NCI-H226 (cell line): ENCODE results near the gene CCDC196.
A peak's percentile ranks its signal among the peaks of the same experiment; 100 is the strongest.
"Not testable (repeated sequence)": the region's sequence is repeated elsewhere in the genome, so short reads cannot be mapped to it uniquely, and the experiment has no call there.

ENCODE experiments used
- DNase-seq: peaks from one replicate; pipeline ENCODE4 v3.0.0-alpha.2; 2015

Gene CCDC196

DNA sequence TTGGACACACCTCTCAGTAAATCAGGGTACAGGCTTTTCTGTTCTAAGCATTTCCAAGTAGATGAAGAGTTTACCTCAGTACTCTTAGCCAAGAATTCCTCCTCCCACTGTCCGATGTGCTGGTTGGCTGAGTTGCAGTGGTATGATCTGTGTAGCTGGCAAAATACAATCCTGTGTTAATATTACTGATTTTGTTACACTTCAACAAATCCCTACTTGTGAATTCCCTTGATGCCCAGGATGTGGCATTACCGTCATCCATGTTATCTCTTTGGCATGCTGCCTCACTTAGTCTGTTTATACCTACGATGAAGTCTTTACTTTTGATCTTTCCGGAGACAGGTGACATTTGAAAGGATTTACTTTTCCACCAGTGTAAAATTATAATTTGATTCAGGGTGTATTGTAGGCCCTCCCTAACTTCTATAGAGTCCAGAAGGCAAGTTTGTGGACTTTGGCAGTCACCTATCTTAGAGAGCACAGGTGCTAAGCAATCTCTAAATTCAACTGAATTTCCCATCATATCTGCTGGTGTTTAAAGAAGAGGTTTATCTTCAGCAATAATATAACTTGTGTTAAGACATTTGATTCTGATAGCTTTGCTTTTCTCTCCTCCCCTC lies 10.1 kb downstream of the CCDC196 start:
- peak; percentile 37 for DNase-seq

DNA sequence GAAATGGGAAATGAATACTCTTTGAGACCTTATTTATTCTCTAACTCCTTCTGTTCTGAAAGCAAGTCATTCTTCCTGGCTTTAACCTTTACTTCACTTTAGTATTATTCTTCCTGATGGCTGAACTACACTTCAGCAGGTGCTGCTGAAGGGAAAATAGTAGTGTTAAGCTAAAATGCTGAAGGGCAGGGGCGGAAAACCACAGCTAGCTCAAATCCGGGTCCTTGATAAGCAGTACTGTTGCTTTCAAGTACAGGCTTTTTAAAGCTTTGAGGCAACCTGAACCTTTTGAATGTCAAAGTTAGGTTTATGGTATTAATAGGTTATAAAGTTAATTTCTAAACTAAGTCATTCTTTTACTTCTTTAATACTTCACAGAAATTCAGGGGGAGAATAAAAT lies 10.7 kb downstream of the CCDC196 start:
- no peak for DNase-seq

DNA sequence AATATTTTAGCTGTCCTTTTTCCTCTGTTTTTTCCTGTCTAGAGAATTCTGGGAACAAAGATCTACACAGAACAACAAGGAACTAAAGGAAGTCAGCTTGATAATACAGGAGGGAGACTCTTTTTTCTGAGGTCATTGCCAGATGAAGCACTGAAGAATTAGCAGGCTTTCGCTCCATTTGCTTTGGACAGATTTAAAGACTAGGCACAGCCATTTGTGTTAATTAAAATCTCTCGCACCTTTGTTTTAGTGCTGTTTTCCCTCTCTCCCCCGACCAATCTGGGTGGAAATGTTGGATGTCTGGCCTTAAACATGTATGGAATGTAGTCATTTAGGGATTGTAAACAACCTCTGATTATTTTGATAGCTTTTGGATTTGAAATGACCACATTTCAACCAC lies 12.1 kb downstream of the CCDC196 start:
- no peak for DNase-seq

DNA sequence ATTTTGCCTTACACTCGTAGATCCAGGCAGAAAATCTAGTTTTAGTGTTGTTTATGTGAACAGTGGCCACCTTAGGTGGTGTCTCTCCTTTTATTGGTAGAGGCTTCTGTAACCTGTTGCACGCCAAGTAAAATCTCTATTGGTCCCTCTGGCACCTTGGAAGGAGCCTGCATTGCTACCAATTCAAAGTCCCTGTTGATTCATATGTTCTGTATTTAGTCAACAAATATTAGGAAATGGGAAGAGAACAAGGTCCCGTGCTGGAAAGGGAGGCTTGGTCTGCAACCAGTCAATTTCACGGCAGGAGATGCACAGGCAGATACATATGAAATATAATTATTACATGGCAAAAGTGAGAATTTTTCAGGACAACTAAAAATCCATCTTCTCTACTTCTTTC lies 15.4 kb downstream of the CCDC196 start:
- DNase-seq: no peak

DNA sequence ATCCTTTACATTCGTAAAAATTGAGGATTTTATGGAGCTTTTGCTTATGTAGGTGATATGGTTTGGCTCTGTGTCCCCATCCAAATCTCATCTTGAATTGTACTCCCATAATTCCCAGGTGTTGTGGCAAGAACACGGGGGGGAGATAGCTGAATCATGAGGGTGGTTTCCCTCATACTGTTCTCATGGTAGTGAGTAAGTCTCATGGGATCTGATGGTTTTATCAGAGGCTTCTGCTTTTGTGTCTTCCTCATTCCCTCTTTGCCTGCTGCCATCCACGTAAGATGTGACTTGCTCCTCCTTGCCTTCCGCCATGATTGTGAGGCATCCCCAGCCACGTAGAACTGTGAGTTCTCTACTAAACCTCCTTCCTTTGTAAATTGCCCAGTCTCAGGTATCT lies 16.7 kb downstream of the CCDC196 start:
- not testable (repeated sequence) for DNase-seq

DNA sequence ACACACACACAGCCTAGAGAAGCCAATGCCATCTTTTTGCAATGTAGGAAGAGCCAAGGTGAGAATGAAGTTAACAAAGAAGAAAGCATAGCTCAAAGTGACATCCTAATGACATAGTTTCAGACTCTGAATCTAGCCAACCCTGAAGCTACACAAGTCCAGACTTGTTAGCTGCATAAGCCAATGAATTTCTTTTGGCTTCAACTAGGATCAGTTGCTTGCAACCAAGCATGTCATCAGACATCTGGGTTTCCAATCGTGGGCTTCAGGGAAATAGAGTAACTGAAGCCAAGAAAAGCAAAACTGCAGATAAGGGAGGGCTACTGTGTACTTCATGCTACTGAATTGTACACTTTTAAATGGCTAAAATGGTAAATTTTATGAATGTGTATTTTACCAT lies 17.4 kb downstream of the CCDC196 start:
- DNase-seq: no peak

DNA sequence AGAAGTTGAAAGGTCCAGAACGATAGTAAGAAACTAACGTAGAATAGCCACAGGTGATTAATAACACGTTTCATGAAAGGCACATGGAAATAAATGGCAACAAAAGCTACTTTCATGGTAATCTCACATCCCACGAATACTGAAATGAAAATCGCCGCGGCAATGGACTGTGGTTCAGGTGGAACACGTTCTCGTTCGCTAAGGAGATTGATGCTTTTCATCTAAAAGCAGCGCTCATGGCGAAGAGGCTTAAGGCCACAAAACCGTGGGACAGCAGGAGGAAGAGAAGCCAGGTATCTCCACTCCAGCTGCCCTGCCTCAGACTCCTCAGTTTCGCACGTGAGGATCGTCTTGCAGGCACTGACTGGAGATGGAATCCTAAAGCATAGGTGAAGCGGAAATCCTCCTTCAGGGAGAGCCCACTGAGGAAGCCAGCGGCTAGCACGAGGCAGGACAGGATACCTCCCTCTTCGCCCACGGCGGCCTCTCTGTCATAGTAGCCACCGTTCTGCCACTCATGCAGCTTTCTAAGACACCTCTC lies 21.1 kb downstream of the CCDC196 start:
- DNase-seq: no peak

DNA sequence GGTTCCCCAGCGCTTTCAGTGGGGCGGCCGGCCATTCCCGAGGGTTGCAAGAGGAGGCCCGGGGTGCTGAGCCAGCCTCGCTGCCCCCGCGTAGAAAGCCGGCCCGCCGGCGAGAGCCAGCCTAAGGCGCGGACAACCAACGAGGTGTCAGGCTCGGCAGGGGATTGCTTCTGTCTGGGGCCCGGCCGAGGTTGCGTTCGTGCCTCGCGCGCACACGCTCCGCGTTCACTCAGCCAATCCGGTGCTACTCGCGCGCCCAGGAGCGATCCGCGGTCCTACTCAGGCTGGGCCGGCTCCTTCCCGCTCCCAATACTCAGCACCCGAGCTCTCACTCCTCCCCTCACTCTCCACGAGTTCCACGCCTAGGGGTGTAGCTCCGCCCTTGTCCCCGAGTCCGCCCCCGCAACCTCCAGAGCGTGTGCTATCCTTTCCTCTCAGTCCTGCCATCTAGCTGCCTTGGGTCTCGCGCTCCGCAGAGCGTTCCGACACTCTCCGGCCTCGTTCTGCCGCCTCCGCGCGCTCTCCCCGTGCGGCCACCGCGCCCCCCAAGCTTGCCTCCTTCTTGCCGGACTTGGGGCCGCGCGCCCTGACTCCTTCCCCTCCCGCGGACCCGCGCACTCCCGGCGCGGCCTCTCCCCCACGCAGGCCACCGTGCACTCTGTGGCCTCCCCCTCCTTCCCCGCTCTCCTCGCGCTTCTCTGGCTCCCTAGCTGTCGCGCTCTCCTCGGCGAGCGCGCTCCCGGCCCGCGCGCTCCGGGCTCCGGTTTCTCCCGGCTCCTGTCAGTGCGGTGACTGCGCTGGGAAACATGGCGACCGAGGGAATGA lies 21.8 kb downstream of the CCDC196 start, which contains the start of gene GPHN:
Gene GPHN (plus strand): TSS at position 426 of the 825 bp plus-strand sequence.
- DNase-seq: peak; percentile 99

DNA sequence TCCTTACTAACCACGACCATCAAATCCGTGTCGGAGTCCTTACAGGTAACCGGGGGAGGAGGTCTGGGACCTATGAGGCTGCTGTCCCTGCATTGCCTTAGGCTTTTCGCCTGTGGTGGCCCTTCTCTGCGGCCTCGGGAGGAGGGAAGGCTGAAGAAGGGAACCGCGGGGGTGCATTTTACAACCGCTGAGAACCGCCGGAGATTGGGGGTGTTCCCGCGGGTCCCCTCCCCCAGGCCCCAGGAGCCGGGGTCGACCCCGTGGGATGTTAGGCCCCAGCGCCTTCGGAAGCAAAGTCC lies 22.3 kb downstream of the CCDC196 start:
- DNase-seq: no peak

DNA sequence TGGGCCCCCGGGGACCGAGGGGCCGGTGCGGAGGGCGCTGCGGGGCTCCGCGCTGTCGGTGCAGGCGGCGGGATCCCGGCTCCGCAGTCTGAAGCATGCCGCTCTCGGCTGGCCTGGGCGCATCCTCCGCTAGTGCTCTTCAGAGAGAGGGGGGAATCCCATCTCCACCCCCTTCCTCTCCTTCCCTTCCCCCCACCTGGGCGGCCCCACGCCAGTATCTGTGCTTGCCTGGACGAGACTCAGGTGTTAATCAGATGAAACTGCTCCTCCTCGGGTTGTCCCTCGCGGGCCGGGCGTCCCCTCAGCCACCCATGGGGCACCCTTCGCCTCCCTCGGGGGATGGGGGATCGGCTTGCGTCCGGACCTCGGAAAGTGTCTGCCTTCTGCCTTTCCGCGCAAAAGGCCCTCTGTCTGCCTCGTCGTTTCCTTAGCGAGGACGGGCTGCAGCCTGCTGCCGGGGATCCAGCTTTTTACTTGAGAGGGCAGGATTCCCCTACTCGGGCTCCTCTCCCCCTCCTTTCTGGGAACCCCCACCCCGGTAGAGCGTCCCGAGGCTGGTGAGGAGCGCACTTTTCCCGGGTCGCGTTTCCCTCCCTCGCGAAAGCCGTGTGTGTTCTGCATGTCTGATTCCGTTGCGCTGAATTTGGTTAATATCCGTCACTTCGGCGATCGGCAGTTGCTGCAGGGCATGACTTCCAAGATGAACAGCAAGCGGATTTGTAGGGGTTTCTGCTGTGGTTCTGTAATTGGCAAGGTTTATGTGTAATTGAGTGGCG lies 22.9 kb downstream of the CCDC196 start:
- no peak for DNase-seq

DNA sequence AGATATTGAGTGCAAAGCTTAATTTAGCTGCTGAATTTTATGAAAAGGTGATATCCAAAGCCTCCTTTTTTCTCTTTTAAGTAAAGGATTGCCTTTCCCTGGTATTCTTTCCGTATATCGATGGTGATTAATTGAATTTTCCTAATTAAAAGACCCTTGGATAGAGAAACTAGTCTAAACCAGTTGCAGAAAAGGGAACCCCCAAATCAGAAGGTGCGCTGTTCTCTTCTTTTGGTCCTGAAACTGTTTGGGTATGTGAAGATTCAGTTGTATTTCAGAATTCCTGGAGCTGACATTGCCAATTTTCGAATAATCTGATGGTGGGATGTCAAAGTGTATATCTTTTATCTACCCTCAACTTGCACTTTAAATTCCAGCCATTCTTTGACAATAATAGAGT lies 23.7 kb downstream of the CCDC196 start:
- no peak for DNase-seq

DNA sequence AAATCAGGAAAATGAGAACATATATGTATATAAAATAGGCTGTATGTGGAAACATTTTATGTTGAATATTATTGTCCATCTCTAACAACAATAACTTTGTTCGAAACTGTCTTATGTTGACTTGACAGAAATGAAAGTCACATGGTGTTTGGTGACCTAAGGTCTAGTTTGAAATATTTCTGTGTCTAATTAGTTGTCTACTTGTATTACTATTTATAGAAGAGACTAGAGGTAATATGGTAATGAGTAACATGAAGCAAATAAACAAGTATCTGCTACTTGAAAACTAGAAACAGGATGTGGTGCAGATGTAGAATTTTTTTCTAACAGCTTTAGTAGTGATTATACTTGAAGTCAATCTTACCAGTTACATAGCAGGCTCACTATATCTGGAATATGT lies 25.7 kb downstream of the CCDC196 start:
- no peak for DNase-seq

DNA sequence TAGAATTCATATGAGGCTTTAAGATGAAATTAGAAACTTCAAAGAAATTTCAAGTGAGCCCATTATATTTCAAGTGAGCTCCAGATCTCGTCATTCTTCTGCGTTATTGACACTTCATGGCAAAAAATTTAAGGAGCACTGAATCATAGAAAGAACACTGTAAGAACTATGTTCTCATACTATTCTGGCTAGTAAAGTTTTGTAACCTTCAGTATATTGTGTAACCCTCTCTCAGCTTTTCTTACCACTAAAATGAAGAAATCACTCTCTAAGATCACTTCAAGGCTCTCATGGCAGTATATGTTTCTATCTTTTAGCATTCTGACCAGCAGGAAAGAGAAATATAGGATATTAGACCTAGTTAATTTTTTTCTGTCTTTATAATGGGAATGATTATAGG lies 28.0 kb downstream of the CCDC196 start:
- no peak for DNase-seq

DNA sequence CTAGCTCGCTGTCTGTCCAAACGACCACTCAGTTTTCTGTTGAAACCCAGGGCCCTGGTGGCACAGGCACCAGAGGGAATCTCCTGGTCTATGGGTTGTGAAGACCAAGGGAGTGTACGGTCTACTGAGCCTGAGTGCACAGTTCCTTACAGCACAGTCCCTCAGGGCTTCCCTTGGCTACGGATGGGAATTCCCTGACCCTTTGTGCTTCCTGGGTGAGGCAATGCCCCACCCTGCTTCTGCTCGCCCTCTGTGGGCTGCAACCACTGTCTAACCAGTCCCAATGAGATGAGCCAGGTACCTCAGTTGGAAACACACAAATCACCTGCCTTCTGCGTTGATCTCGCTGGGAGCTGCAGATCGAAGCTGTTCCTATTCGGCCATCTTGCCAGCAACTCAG lies 44.4 kb downstream of the CCDC196 start:
- DNase-seq: no peak

DNA sequence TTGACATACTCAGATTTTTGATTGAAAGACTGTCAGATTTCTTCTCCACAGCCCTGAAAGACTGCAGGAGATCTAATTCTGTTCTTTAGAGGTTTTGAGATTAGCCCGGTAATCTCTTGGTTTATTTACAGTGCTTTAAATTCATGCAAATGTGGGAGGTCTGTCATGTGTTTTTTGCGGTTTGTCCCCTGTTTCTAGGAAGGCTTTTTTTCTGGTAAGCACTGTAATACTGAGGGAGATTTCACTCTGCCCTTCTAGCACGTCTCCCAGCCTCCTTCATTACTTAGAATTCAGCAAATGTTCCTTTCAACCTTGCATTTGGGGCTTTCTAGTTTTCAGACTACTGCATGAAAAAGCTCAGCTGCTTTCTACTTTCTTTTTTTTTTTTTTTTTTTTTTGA lies 52.9 kb downstream of the CCDC196 start:
- no peak for DNase-seq

DNA sequence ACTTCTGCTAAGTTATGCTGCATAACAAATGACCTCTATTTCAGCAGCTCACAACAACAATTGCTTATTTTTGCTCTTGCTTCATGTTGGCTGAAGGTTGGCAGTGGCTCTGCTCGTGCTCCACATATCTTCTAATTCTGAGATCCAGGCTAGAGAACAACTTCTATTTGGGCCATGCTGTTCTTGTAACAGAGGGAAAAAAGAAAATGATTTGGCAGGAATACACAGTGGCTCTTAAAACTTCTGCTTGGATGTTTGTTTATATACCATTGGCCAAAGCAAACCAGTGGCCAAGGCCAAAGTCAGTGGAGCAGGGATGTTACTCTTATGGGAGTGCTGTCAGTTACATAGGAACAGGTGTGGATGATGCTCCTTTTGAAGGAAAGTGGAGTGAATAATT lies 53.9 kb downstream of the CCDC196 start:
- DNase-seq: no peak

DNA sequence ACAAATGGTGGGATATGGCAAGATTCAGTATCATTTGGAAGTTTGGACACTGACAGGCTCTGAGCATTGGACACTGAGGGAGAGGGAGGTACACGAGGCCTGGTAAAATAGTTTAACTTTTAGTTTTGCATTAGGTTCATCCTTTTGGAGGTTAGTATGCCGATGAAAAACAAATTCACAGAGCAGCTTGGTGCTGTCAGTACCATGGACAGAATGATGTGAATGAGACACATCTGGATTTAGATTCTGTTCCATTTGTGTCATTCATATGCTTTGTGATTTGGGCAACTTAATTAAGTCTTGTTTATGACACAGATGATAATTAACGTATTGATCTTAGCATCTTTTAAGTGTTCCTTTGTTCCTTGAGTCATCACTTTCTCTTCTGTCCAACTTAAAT lies 55.5 kb downstream of the CCDC196 start:
- no peak for DNase-seq

DNA sequence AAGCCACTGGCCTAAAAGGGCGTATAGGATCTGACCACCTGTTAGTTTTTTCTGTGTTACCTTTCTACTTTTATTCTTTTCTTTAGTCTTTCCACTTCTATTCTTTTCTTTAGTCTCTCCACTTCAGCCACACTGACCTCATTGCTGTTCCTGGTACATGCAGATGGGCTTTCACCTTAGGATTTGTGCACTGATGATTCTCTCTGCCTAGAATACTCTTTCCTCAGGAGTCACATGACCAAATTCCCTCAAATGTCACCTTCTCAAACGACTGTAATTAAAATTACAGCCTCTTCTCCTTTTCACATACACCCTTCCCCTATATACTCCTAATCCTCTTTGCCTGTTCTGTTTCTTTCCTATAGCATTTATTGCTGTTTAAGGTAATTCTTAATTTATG lies 57.8 kb downstream of the CCDC196 start:
- DNase-seq: no peak

DNA sequence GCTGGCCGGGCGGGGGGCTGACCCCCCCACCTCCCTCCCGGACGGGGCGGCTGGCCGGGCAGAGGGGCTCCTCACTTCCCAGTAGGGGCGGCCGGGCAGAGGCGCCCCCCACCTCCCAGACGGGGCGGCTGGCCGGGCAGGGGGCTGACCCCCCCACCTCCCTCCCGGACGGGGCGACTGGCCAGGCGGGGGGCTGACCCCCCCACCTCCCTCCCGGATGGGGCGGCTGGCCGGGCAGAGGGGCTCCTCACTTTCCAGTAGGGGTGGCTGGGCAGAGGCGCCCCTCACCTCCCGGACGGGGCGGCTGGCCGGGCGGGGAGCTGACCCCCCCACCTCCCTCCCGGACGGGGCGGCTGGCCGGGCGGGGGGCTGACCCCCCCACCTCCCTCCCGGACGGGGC lies 59.0 kb downstream of the CCDC196 start:
- DNase-seq: not testable (repeated sequence)

DNA sequence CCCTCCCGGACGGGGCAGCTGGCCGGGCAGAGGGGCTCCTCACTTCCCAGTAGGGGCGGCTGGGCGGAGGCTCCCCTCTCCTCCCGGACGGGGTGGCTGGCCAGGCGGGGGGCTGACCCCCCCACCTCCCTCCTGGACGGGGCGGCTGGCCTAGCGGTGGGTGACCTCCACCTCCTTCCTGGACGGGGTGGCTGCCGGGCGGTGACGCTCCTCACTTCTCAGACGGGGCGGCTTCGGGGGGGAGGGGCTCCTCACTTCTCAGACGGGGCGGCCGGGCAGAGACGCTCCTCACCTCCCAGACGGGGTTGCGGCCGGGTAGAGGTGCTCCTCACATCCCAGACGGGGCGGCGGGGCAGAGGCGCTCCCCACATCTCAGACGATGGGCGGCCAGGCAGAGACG lies 59.6 kb downstream of the CCDC196 start:
- not testable (repeated sequence) for DNase-seq
